Right lobe of liver (tissue), 4 donors: ENCODE results near the gene CDH2.

Experiments used
- POLR2A ChIP-seq: fragments of 450-650 bp; IDR thresholded peaks from one replicate; pipeline ENCODE4 v1.6.1; 2017; ENCODE audit warnings: antibody characterized with exemption, mild to moderate bottlenecking
- TF ChIP-seq, protein P1 (sequence below), 4 donors: fragments of 200-600 bp in 3 of 4; fragments of 450-650 bp in 1 of 4; IDR thresholded peaks; one replicate each; pipeline versions ENCODE4 v1.5.1 to v1.8.0; 2016 to 2022; ENCODE audit warnings: antibody characterized with exemption in 4 of 4, mild to moderate bottlenecking in 2 of 4
- donor health status: DM: no; HTN: no; CAD: no.
- donor health status: DM: no; HTN: no; CAD: no.
- donor health status: DM: no; HTN: yes; CAD: no.

DNA sequence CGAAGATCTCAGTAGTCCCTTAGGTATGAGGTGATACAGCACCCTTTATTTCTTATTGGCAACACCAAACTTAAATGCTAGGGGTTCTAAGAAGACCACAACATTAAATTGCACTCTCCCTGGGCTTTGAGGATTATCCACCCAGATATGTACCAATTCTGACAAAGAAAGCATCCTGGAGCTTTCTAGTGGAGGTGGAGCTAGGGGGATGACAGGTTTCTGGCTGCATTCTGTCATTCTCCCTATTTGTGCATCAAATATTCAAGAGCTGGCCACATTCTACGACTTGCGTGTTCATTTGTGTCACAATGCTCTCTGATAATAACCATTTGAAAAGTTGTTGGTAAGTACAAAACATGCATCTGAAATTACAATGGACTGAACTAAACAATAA, 111.1 kb downstream of the CDH2 start:
- TF ChIP-seq POLR2A = no peak
- TF ChIP-seq, protein P1, sequence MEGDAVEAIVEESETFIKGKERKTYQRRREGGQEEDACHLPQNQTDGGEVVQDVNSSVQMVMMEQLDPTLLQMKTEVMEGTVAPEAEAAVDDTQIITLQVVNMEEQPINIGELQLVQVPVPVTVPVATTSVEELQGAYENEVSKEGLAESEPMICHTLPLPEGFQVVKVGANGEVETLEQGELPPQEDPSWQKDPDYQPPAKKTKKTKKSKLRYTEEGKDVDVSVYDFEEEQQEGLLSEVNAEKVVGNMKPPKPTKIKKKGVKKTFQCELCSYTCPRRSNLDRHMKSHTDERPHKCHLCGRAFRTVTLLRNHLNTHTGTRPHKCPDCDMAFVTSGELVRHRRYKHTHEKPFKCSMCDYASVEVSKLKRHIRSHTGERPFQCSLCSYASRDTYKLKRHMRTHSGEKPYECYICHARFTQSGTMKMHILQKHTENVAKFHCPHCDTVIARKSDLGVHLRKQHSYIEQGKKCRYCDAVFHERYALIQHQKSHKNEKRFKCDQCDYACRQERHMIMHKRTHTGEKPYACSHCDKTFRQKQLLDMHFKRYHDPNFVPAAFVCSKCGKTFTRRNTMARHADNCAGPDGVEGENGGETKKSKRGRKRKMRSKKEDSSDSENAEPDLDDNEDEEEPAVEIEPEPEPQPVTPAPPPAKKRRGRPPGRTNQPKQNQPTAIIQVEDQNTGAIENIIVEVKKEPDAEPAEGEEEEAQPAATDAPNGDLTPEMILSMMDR (IDR thresholded peaks at IDR 0.05) = no peak
